Brain microvascular endothelial cell (primary cell): Measurements from ENCODE around the gene FBXO39.

Experiments
- DNase-seq: peaks from one replicate; pipeline ENCODE4 v3.0.0-alpha.2; 2020
- H3K27ac ChIP-seq: fragments of 250-450 bp; sonication (Bioruptor Pico); 2 replicates; pipeline ENCODE4 v1.5.1; 2020; ENCODE audit warnings: mild to moderate bottlenecking, moderate library complexity
- H3K27me3 ChIP-seq: fragments of 250-450 bp; sonication (Bioruptor Pico); replicated peaks from 2 replicates; pipeline ENCODE4 v1.5.1; 2020; ENCODE audit warnings: mild to moderate bottlenecking
- H3K36me3 ChIP-seq: fragments of 250-450 bp; sonication (Bioruptor Pico); replicated peaks from 2 replicates; pipeline ENCODE4 v1.5.1; 2020; ENCODE audit warnings: mild to moderate bottlenecking
- H3K4me3 ChIP-seq: 2 replicates; pipeline ENCODE4 v1.5.1; 2011; ENCODE audit warnings: low read depth, mild to moderate bottlenecking, control low read depth, low read length, moderate library complexity
- CTCF ChIP-seq: IDR thresholded peaks from 2 replicates; pipeline ENCODE4 v1.5.1; 2011; ENCODE audit warnings: low read depth, mild to moderate bottlenecking, moderate library complexity, low read length, control low read depth, inconsistent platforms; ENCODE audit errors: missing control alignments
- in situ Hi-C: cut with HindIII; loops from 2 replicates; pipeline ENCODE4 v1.10.0; 2017; ENCODE audit warnings: low sequenced_read_pairs, low pct_ligation_motif_present

The FBXO39 gene

GRCh38 chr17:6753006-6753445 lies 23.0 kb upstream of the FBXO39 start:
- H3K27ac ChIP-seq = peak overlapping the region; percentile 99
- peak overlapping the region; percentile 17 for H3K4me3 ChIP-seq
- TF ChIP-seq CTCF = no peak
- H3K27me3 ChIP-seq = no peaks in the 10 kb centered on the region
- in situ Hi-C loops = no loop called here
- H3K36me3 ChIP-seq = no peaks in the 10 kb centered on the region
- DNase-seq = peak; percentile 85

- in situ Hi-C loops = no loop called here
Measured at GRCh38 chr17:6753546-6753945, 22.5 kb upstream of the FBXO39 start.

GRCh38 chr17:6755281-6755680 lies 20.7 kb upstream of the FBXO39 start:
- Histone ChIP-seq H3K4me3 (no peak overlapping the region), H3K27me3 (no peaks in the 10 kb centered on the region), H3K36me3 (no peaks in the 10 kb centered on the region), H3K27ac (peak overlapping the region; percentile 42)
- TF ChIP-seq CTCF = no peak
- no peak for DNase-seq
- in situ Hi-C loops = no loop called here

More at GRCh38 chr17:6753546-6753945, 22.5 kb upstream of the FBXO39 start:
- peak overlapping the region; percentile 99 for H3K27ac ChIP-seq
- H3K27me3 ChIP-seq = no peaks in the 10 kb centered on the region
- H3K4me3 ChIP-seq = no peak overlapping the region
- no peak for TF ChIP-seq CTCF
- DNase-seq = no peak
- no peaks in the 10 kb centered on the region for H3K36me3 ChIP-seq

GRCh38 chr17:6755731-6756184 lies 20.3 kb upstream of the FBXO39 start, which contains the start of gene XAF1:
Gene XAF1 (plus strand): TSS chr17:6756046. CDS start chr17:6756079, 33 bp downstream.
- no peak for TF ChIP-seq CTCF
- in situ Hi-C loops = no loop called here
- no peak for DNase-seq
- Histone ChIP-seq H3K27ac (peak within 1 kb of the TSS; percentile 42), H3K27me3 (no peaks in the 10 kb centered on the region), H3K36me3 (no peaks in the 10 kb centered on the region), H3K4me3 (peak within 1 kb of the TSS; percentile 38)

GRCh38 chr17:6756425-6757031 lies 19.5 kb upstream of the FBXO39 start:
- H3K27me3 ChIP-seq = no peaks in the 10 kb centered on the region
- H3K4me3 ChIP-seq = no peak overlapping the region
- H3K27ac ChIP-seq = no peak overlapping the region
- DNase-seq = no peak
- in situ Hi-C loops = no loop called here
- TF ChIP-seq CTCF = no peak
- H3K36me3 ChIP-seq = no peaks in the 10 kb centered on the region

- in situ Hi-C loops = no loop called here
- no peaks in the 10 kb centered on the region for H3K36me3 ChIP-seq
- no peak overlapping the region for H3K4me3 ChIP-seq
- H3K27ac ChIP-seq = no peak overlapping the region
- no peak for DNase-seq
- no peaks in the 10 kb centered on the region for H3K27me3 ChIP-seq
- no peak for TF ChIP-seq CTCF
Measured at GRCh38 chr17:6757747-6758146, 18.3 kb upstream of the FBXO39 start.
